Muscle of back (tissue), 11 donors: ENCODE data around the gene XIST. TPM values are rescaled to one million over a fixed set of nuclear protein-coding genes. Genes with fewer than 3 reads are reported as not detected.
"Not testable (repeated sequence)": the region's sequence is repeated elsewhere in the genome, so short reads cannot be mapped to it uniquely, and the experiment has no call there.

Experiments used
- DNase-seq, 3 donors: peaks; one replicate each; pipeline versions ENCODE4 v3.0.0 to v3.0.0-alpha.2; 2013
- polyA plus RNA-seq, 10 donors: library from polyadenylated mRNA; unstranded; fragments of 120-200 nt; gene quantifications; one replicate each; pipeline ENCODE4 v1.2.1, GENCODE V29; 2013; ENCODE audit not compliant: insufficient read length in 10 of 10

The XIST gene
- polyA plus RNA-seq, 10 donors, result 0.37 to 449 (median 1.9) TPM

GRCh38 chrX:73840120-73840924 lies 12.2 kb downstream of the XIST start:
- no peak for DNase-seq

GRCh38 chrX:73839152-73839551 lies 13.4 kb downstream of the XIST start:
- no peak for DNase-seq

- no peak for DNase-seq
Observed at GRCh38 chrX:73838123-73838522, 14.4 kb downstream of the XIST start.

- no peak for DNase-seq
Observed at GRCh38 chrX:73836956-73837477, 15.5 kb downstream of the XIST start.

- no peak for DNase-seq
Observed at GRCh38 chrX:73834219-73834618, 18.3 kb downstream of the XIST start.

GRCh38 chrX:73832319-73832718 lies 20.2 kb downstream of the XIST start:
- DNase-seq, result no peak

- DNase-seq, result no peak
Observed at GRCh38 chrX:73831500-73831899, 21.0 kb downstream of the XIST start.

GRCh38 chrX:73830489-73831414 lies 21.8 kb downstream of the XIST start:
- no peak for DNase-seq

- no peak for DNase-seq
Observed at GRCh38 chrX:73829890-73830466, 22.5 kb downstream of the XIST start.

- DNase-seq, result no peak
Observed at GRCh38 chrX:73828080-73828720, 24.3 kb downstream of the XIST start.

- DNase-seq, result no peak
Observed at GRCh38 chrX:73827406-73827805, 25.1 kb downstream of the XIST start.

GRCh38 chrX:73826996-73827395 lies 25.5 kb downstream of the XIST start:
- DNase-seq, result no peak

- DNase-seq, result no peak
Observed at GRCh38 chrX:73825569-73825968, 26.9 kb downstream of the XIST start.

- DNase-seq, result no peak
Observed at GRCh38 chrX:73823473-73824004, 29.0 kb downstream of the XIST start.

- no peak for DNase-seq
Observed at GRCh38 chrX:73822775-73823174, 29.7 kb downstream of the XIST start.

GRCh38 chrX:73821921-73822559 lies 30.5 kb downstream of the XIST start:
- no peak for DNase-seq

- not testable (repeated sequence) for DNase-seq
Observed at GRCh38 chrX:73819864-73820558, 32.5 kb downstream of the XIST start.

- no peak for DNase-seq
Observed at GRCh38 chrX:73818200-73819116, 34.1 kb downstream of the XIST start.
